ENCODE results near the gene ANHX.

DNA sequence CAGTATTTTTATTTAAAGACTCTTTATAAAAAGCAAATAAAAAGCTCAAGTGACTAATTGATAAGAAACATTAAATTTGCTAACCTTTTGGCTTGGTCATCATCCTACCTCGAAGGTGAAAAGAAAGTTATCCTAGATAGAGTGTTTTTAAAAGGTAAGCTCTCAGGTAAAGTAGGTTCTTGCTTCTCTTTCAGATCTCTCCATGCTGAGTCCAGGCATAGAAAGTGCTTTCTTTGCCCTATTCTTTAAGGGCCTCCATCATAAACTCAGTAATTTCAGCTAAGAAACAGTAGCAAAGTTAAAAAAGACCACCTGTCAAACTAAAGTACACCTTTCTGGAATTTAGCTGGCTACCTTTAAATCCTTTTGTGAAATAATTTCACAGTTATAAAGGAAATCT lies 20.6 kb upstream of the ANHX start:
- TF ChIP-seq YY1 (IDR thresholded peaks at IDR 0.05; ENCODE audit: low read depth) (no peak), RAD21 (IDR thresholded peaks at IDR 0.05; ENCODE audit: low read depth) (no peak), EP300 (IDR thresholded peaks at IDR 0.05; ENCODE audit: borderline replicate concordance) (no peak), CREB1 (IDR thresholded peaks at IDR 0.05; ENCODE audit: low read depth) (no peak), EGR1 (IDR thresholded peaks at IDR 0.05) (no peak), ZBTB7A (IDR thresholded peaks at IDR 0.05; ENCODE audit: low read depth) (no peak), TEAD4 (IDR thresholded peaks at IDR 0.05) (no peak), TAF1 (IDR thresholded peaks at IDR 0.05; ENCODE audit: low read depth) (no peak), CEBPB (IDR thresholded peaks at IDR 0.05) (no peak), NFIC (IDR thresholded peaks at IDR 0.05) (no peak), FOXM1 (IDR thresholded peaks at IDR 0.05; ENCODE audit: borderline replicate concordance, low read depth) (no peak)
- TF ChIP-seq, protein P1, sequence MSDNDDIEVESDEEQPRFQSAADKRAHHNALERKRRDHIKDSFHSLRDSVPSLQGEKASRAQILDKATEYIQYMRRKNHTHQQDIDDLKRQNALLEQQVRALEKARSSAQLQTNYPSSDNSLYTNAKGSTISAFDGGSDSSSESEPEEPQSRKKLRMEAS (IDR thresholded peaks at IDR 0.05), result no peak
- TF ChIP-seq, protein P2, sequence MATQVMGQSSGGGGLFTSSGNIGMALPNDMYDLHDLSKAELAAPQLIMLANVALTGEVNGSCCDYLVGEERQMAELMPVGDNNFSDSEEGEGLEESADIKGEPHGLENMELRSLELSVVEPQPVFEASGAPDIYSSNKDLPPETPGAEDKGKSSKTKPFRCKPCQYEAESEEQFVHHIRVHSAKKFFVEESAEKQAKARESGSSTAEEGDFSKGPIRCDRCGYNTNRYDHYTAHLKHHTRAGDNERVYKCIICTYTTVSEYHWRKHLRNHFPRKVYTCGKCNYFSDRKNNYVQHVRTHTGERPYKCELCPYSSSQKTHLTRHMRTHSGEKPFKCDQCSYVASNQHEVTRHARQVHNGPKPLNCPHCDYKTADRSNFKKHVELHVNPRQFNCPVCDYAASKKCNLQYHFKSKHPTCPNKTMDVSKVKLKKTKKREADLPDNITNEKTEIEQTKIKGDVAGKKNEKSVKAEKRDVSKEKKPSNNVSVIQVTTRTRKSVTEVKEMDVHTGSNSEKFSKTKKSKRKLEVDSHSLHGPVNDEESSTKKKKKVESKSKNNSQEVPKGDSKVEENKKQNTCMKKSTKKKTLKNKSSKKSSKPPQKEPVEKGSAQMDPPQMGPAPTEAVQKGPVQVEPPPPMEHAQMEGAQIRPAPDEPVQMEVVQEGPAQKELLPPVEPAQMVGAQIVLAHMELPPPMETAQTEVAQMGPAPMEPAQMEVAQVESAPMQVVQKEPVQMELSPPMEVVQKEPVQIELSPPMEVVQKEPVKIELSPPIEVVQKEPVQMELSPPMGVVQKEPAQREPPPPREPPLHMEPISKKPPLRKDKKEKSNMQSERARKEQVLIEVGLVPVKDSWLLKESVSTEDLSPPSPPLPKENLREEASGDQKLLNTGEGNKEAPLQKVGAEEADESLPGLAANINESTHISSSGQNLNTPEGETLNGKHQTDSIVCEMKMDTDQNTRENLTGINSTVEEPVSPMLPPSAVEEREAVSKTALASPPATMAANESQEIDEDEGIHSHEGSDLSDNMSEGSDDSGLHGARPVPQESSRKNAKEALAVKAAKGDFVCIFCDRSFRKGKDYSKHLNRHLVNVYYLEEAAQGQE (IDR thresholded peaks at IDR 0.05; ENCODE audit: low read depth), result no peak
- TF ChIP-seq, protein P3, sequence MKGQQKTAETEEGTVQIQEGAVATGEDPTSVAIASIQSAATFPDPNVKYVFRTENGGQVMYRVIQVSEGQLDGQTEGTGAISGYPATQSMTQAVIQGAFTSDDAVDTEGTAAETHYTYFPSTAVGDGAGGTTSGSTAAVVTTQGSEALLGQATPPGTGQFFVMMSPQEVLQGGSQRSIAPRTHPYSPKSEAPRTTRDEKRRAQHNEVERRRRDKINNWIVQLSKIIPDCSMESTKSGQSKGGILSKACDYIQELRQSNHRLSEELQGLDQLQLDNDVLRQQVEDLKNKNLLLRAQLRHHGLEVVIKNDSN (IDR thresholded peaks at IDR 0.05), result no peak

All from Ishikawa (cell line).